Heart left ventricle (tissue), 13 donors: ENCODE measurements around the gene MCUB.

Source experiments
- POLR2A ChIP-seq, 2 donors: fragments of 450-650 bp; IDR thresholded peaks; one replicate each; pipeline ENCODE4 v1.6.1; 2017; ENCODE audit warnings: antibody characterized with exemption in 2 of 2, mild to moderate bottlenecking in 2 of 2, moderate library complexity in 2 of 2
- TF ChIP-seq, protein P1 (sequence below), 12 donors: fragments of 200-600 bp; sonication (generic) in 4 of 12; IDR thresholded peaks; one replicate each; pipeline versions ENCODE4 v1.5.0 to v1.8.0; 2018 to 2022; ENCODE audit warnings: antibody characterized with exemption in 12 of 12, mild to moderate bottlenecking in 5 of 12
- donor health status: ischemic (EF 13 %, LVEDD 7.1; RV severe dilation, severe dysfunction).
- donor health status: DM: no; HTN: yes; CAD: no.
- donor health status: DM: no; HTN: no; CAD: no.
- donor health status: ischemic (EF 25% LVEDD 6.9; RV normal size, moderate dysfunction).
- donor health status: ischemic (EF 25% LVEDD 5.7; RV mildly dilated, moderate dysfunction).
- donor health status: ischemic (EF 35%, LVEDD 5.7; RV mildly dilated, moderate dysfunction).
- donor health status: nonischemic (EF 11% LVEDD 7.7; RV severe dilation, severe dysfunction).
- donor health status: DM: yes; HTN: yes; CAD: no.
- donor health status: PGD.
- donor health status: ischemic (EF 29% LVEDD 5.4; RV normal size, mild dysfunction).
- donor health status: nonischemic (EF 23%, LVEDD 6.1; RV moderate dilation, normal function).

DNA sequence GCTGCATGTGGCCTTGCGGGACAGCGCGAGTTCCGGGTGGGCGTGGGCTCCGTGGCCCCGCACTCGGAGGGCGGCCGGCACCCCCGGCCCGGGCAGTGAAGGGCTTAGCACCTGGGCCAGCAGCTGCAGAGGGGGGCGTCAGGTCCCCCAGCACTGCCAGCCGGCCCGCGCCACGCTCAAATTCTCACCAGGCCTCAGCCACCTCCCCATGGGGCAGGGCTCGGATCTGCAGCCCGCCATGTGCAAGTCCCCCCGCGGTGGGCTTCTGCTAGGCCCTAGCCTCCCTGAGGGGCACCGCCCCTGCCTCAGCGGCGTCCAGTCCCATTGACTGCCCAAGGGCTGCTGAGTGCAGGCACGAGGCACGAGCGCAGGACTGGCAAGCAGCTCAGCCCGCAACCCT, 2.6 kb upstream of the MCUB start:
- TF ChIP-seq, protein P1, sequence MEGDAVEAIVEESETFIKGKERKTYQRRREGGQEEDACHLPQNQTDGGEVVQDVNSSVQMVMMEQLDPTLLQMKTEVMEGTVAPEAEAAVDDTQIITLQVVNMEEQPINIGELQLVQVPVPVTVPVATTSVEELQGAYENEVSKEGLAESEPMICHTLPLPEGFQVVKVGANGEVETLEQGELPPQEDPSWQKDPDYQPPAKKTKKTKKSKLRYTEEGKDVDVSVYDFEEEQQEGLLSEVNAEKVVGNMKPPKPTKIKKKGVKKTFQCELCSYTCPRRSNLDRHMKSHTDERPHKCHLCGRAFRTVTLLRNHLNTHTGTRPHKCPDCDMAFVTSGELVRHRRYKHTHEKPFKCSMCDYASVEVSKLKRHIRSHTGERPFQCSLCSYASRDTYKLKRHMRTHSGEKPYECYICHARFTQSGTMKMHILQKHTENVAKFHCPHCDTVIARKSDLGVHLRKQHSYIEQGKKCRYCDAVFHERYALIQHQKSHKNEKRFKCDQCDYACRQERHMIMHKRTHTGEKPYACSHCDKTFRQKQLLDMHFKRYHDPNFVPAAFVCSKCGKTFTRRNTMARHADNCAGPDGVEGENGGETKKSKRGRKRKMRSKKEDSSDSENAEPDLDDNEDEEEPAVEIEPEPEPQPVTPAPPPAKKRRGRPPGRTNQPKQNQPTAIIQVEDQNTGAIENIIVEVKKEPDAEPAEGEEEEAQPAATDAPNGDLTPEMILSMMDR (IDR thresholded peaks at IDR 0.05) = no peak
- no peak for TF ChIP-seq POLR2A (IDR thresholded peaks at IDR 0.05)
